CD4-positive, alpha-beta T cell (primary cell): Measurements from ENCODE around the gene TIMP4. TPM values are rescaled to one million over a fixed set of nuclear protein-coding genes. Genes with fewer than 3 reads are reported as not detected.

Experiments
- ATAC-seq: fragments of 200-7000 bp; cut with Tn5 transposase; one replicate; pipeline ENCODE4 v1.10.0; 2022; ENCODE audit warnings: mild to moderate bottlenecking; ENCODE audit not compliant: poor library complexity
- CTCF ChIA-PET: fragments of 350-600 bp; sonication (Branson Sonifier 250); formaldehyde crosslinking; loops from one replicate; lab custom pipeline; 2021; ENCODE audit warnings: antibody characterized with exemption, inconsistent platforms; lab: Charles Lee
- POLR2A ChIA-PET: fragments of 350-600 bp; sonication (Branson Sonifier 250); formaldehyde crosslinking; loops from one replicate; lab custom pipeline; 2021; ENCODE audit warnings: antibody characterized with exemption, inconsistent platforms; lab: Charles Lee
- DNase-seq, 14 experiments: peaks; one replicate each; pipeline ENCODE4 v3.0.0-alpha.2; 2013 to 2020; ENCODE audit warnings: mixed read lengths in 2 of 14
- H3K27ac ChIP-seq, 2 donors: one replicate each; pipeline versions ENCODE4 v1.5.1 to v1.7.0; 2013; ENCODE audit warnings: low read length in 2 of 2, low read depth in 1 of 2, mild to moderate bottlenecking in 1 of 2
- H3K27me3 ChIP-seq, 2 experiments: 1 replicate in 1 of 2; 2 replicates in 1 of 2; pipeline versions ENCODE4 v1.6.1 to v1.7.0; 2013; ENCODE audit warnings: low read length in 2 of 2, control low read depth in 1 of 2, mild to moderate bottlenecking in 1 of 2, moderate library complexity in 1 of 2; ENCODE audit not compliant: insufficient read depth in 2 of 2, control insufficient read depth in 1 of 2
- H3K36me3 ChIP-seq: one replicate; pipeline ENCODE4 v1.6.1; 2013; ENCODE audit warnings: low read length, control low read depth; ENCODE audit not compliant: insufficient read depth
- H3K4me1 ChIP-seq: one replicate; pipeline ENCODE4 v1.6.1; 2013; ENCODE audit warnings: low read length, control low read depth; ENCODE audit not compliant: insufficient read depth
- H3K4me3 ChIP-seq: one replicate; pipeline ENCODE4 v1.5.1; 2013; ENCODE audit warnings: mild to moderate bottlenecking, low read length, moderate library complexity
- H3K9me3 ChIP-seq, 2 experiments: 1 replicate in 1 of 2; 2 replicates in 1 of 2; pipeline versions ENCODE4 v1.6.1 to v1.7.0; 2013; ENCODE audit warnings: low read length in 2 of 2, mild to moderate bottlenecking in 2 of 2, control low read depth in 1 of 2, moderate library complexity in 1 of 2; ENCODE audit not compliant: control insufficient read depth in 1 of 2, insufficient read depth in 1 of 2
- H3K27ac Mint-ChIP-seq: one replicate; pipeline ENCODE4 v1.8.0; 2020; ENCODE audit warnings: mixed read lengths
- H3K27me3 Mint-ChIP-seq: one replicate; pipeline ENCODE4 v1.8.0; 2021; ENCODE audit warnings: mixed read lengths
- H3K36me3 Mint-ChIP-seq: one replicate; pipeline ENCODE4 v1.8.0; 2021; ENCODE audit warnings: low read depth, mixed read lengths
- H3K4me1 Mint-ChIP-seq: one replicate; pipeline ENCODE4 v1.8.0; 2021; ENCODE audit warnings: low read depth, mixed read lengths
- H3K4me3 Mint-ChIP-seq: one replicate; pipeline ENCODE4 v1.8.0; 2020; ENCODE audit warnings: mild to moderate bottlenecking, mixed read lengths
- H3K9me3 Mint-ChIP-seq: one replicate; pipeline ENCODE4 v1.8.0; 2020; ENCODE audit warnings: mixed read lengths
- intact Hi-C, 2 experiments: fragments of 100-400 bp; cut with DNase I in 1 of 2; cut with micrococcal nuclease in 1 of 2; formaldehyde crosslinking; loops; one replicate each; pipeline versions ENCODE4 v1.15.1 to v1.9.0; 2023 to 2025; cut with DNase I, micrococcal nuclease
- total RNA-seq, 174 experiments: library from RNA in 2 of 174; stranded (reverse) in 2 of 174; gene quantifications; one replicate each; pipeline ENCODE4 v1.2.3 and lab custom pipeline; 2021 to 2026
- TF ChIP-seq, protein P1 (sequence below): fragments of 200-600 bp; IDR thresholded peaks from one replicate; pipeline ENCODE4 v1.8.0; 2022; ENCODE audit warnings: antibody characterized with exemption, mild to moderate bottlenecking

The TIMP4 gene
- total RNA-seq, 2 experiments from 2014 or later, result not detected

- Histone ChIP-seq H3K27ac (no peak overlapping the region), H3K9me3 (no peaks in the 10 kb centered on the region), H3K27me3 (peaks cover 0 to 29% of the 10 kb centered on the region in 2 experiments), H3K36me3 (no peaks in the 10 kb centered on the region), H3K4me3 (no peak overlapping the region), H3K4me1 (no peaks in the 10 kb centered on the region)
- Mint-ChIP-seq H3K27me3 (peaks cover 30% of the 10 kb centered on the region), H3K4me3 (no peak overlapping the region), H3K27ac (no peak overlapping the region), H3K36me3 (no peaks in the 10 kb centered on the region), H3K9me3 (no peaks in the 10 kb centered on the region), H3K4me1 (no peaks in the 10 kb centered on the region)
- ChIA-PET CTCF (no interaction called here), POLR2A (no interaction called here)
- intact Hi-C loops, result no loop called here
- no peak for DNase-seq
- ATAC-seq, result no peak
- TF ChIP-seq, protein P1, sequence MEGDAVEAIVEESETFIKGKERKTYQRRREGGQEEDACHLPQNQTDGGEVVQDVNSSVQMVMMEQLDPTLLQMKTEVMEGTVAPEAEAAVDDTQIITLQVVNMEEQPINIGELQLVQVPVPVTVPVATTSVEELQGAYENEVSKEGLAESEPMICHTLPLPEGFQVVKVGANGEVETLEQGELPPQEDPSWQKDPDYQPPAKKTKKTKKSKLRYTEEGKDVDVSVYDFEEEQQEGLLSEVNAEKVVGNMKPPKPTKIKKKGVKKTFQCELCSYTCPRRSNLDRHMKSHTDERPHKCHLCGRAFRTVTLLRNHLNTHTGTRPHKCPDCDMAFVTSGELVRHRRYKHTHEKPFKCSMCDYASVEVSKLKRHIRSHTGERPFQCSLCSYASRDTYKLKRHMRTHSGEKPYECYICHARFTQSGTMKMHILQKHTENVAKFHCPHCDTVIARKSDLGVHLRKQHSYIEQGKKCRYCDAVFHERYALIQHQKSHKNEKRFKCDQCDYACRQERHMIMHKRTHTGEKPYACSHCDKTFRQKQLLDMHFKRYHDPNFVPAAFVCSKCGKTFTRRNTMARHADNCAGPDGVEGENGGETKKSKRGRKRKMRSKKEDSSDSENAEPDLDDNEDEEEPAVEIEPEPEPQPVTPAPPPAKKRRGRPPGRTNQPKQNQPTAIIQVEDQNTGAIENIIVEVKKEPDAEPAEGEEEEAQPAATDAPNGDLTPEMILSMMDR, result no peak
Observed at GRCh38 chr3:12116870-12117269, 41.8 kb downstream of the TIMP4 start.

DNA sequence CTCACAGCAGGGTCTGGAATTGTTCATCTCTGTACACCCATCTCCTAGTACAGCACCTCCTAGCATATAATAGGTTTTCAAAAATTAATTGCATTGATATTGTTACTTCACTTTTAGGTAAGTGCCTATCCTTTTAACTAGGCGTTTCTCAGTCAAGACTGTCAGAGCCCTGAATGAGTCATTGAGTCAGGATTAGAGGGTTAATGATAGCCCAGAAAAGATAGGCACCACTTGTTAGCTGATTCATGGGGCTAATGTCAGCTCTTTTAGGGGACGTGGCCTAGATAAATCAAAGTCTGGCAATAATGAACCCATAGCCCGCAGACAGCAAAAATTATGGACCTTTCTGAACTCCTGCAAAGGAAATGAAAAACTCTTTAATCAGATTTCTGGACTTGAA is 42.9 kb downstream of the TIMP4 start:
- ChIA-PET CTCF (no interaction called here), POLR2A (no interaction called here)
- Histone ChIP-seq H3K27me3 (peaks cover 0 to 29% of the 10 kb centered on the region in 2 experiments), H3K9me3 (no peaks in the 10 kb centered on the region), H3K36me3 (no peaks in the 10 kb centered on the region), H3K4me3 (no peak overlapping the region), H3K27ac (no peak overlapping the region), H3K4me1 (no peaks in the 10 kb centered on the region)
- no peaks in the 10 kb centered on the region for H3K36me3 Mint-ChIP-seq
- no peak overlapping the region for H3K27ac Mint-ChIP-seq
- intact Hi-C loops, result no loop called here
- peaks cover 32% of the 10 kb centered on the region for H3K27me3 Mint-ChIP-seq
- no peak overlapping the region for H3K4me3 Mint-ChIP-seq
- no peaks in the 10 kb centered on the region for H3K9me3 Mint-ChIP-seq
- DNase-seq (no peak), ATAC-seq (no peak)
- no peaks in the 10 kb centered on the region for H3K4me1 Mint-ChIP-seq
- TF ChIP-seq, protein P1, result no peak

DNA sequence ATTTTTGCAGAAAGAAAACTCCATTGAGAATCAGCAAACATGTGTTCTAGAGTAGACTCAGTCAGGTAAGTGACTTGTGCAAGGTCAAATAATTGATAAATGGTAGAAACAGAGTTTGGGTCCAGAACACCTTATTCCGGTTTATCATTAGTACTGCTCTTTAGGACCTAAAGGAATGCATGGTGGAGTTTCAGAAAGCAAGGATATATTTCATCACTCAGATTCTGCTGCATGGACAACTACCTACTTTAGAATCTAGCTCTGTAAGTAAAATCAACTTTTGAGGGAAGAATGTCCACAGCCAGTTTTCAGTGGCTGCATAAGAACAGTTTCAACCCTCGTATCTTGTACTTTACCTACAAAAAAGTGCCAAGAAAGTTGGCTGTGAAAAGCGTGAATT is 43.6 kb downstream of the TIMP4 start:
- Histone ChIP-seq H3K27ac (no peak overlapping the region), H3K9me3 (peaks cover 0 to 3% of the 10 kb centered on the region in 2 experiments), H3K4me1 (no peaks in the 10 kb centered on the region), H3K4me3 (no peak overlapping the region), H3K27me3 (peaks cover 0 to 29% of the 10 kb centered on the region in 2 experiments), H3K36me3 (no peaks in the 10 kb centered on the region)
- POLR2A ChIA-PET, result no interaction called here
- Mint-ChIP-seq H3K27ac (no peak overlapping the region), H3K36me3 (no peaks in the 10 kb centered on the region), H3K9me3 (no peaks in the 10 kb centered on the region), H3K4me3 (no peak overlapping the region), H3K4me1 (no peaks in the 10 kb centered on the region), H3K27me3 (peaks cover 33% of the 10 kb centered on the region)
- TF ChIP-seq, protein P1, result no peak
- no peak for ATAC-seq
- intact Hi-C loops, result no loop called here
- CTCF ChIA-PET, result no interaction called here
- no peak for DNase-seq
